OCI-LY3 (cell line): ENCODE data around the gene FAM234A.

Experiments
- EZH2phosphoT487 ChIP-seq: fragments of 200-600 bp; shearing (Covaris generic); IDR thresholded peaks from 2 replicates; pipeline ENCODE4 v1.6.1; 2018; ENCODE audit warnings: antibody characterized with exemption, mixed run types, low read depth
- TF ChIP-seq, protein P1 (sequence below): fragments of 200-600, 300-600 bp; sonication (generic); IDR thresholded peaks from 2 replicates; pipeline ENCODE4 v1.5.1; 2014; ENCODE audit warnings: antibody characterized with exemption, low read length, low read depth

DNA sequence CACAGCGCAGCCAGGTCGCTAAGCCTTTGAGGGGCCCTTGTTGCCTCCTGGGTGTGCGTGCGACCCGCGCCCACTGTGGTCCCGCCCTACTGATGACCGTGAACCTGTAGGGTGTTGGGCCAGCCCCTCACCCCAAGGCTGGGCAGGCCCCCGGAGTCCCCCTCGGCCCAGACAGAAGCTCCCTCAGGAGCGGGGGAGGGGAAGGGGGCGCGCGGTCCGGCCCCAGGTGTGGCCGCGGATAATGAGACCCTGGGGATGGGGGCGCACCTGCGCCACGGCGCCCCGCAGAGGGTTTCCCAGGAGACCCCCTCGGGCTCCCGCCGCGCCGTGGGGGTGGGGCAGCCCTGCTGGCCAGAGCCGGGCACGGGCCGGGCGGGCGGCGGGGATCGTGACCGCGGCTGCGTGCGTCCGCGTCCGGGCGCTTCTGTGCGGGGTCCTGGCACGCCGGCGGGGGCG, 45.4 kb downstream of the FAM234A start:
- TF ChIP-seq, protein P1, sequence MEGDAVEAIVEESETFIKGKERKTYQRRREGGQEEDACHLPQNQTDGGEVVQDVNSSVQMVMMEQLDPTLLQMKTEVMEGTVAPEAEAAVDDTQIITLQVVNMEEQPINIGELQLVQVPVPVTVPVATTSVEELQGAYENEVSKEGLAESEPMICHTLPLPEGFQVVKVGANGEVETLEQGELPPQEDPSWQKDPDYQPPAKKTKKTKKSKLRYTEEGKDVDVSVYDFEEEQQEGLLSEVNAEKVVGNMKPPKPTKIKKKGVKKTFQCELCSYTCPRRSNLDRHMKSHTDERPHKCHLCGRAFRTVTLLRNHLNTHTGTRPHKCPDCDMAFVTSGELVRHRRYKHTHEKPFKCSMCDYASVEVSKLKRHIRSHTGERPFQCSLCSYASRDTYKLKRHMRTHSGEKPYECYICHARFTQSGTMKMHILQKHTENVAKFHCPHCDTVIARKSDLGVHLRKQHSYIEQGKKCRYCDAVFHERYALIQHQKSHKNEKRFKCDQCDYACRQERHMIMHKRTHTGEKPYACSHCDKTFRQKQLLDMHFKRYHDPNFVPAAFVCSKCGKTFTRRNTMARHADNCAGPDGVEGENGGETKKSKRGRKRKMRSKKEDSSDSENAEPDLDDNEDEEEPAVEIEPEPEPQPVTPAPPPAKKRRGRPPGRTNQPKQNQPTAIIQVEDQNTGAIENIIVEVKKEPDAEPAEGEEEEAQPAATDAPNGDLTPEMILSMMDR: no peak
- no peak for TF ChIP-seq EZH2phosphoT487
